MM.1S (cell line): ENCODE measurements around the gene SLX9.

Source experiments
- DNase-seq: peaks from one replicate; pipeline ENCODE4 v3.0.0-alpha.2; 2015
- H2AFZ ChIP-seq: fragments of 300-600 bp; sonication (generic); 2 replicates; pipeline ENCODE4 v1.6.0; 2016; ENCODE audit warnings: antibody characterized with exemption, low read length
- H3F3A ChIP-seq: fragments of 300-600 bp; sonication (generic); 2 replicates; pipeline ENCODE4 v1.6.1; 2016; ENCODE audit warnings: mild to moderate bottlenecking, antibody characterized with exemption, low read length, moderate library complexity, mixed read lengths; ENCODE audit not compliant: insufficient read depth
- H3K27ac ChIP-seq: fragments of 300-600 bp; sonication (generic); 2 replicates; pipeline ENCODE4 v1.5.1; 2016; ENCODE audit warnings: mild to moderate bottlenecking, low read length
- H3K27me3 ChIP-seq: fragments of 300-600 bp; sonication (generic); replicated peaks from 2 replicates; pipeline ENCODE4 v1.6.0; 2016; ENCODE audit warnings: low read length; ENCODE audit not compliant: insufficient read depth
- H3K36me3 ChIP-seq: fragments of 300-600 bp; sonication (generic); replicated peaks from 2 replicates; pipeline ENCODE4 v1.6.1; 2016; ENCODE audit warnings: mild to moderate bottlenecking, low read length, mixed read lengths; ENCODE audit not compliant: insufficient read depth
- H3K4me1 ChIP-seq: fragments of 300-600 bp; sonication (generic); 2 replicates; pipeline ENCODE4 v1.6.1; 2016; ENCODE audit warnings: low read length, mixed read lengths
- H3K4me2 ChIP-seq: fragments of 300-600 bp; sonication (generic); 2 replicates; pipeline ENCODE4 v1.6.0; 2016; ENCODE audit warnings: low read depth, low read length
- H3K4me3 ChIP-seq: fragments of 300-600 bp; sonication (generic); 2 replicates; pipeline ENCODE4 v1.5.1; 2016; ENCODE audit warnings: low read length, mixed read lengths
- H3K79me2 ChIP-seq: fragments of 300-600 bp; sonication (generic); 2 replicates; pipeline ENCODE4 v1.6.1; 2016; ENCODE audit warnings: mixed run types, low read length, mixed read lengths
- H3K9ac ChIP-seq: fragments of 300-600 bp; sonication (generic); 2 replicates; pipeline ENCODE4 v1.6.1; 2016; ENCODE audit warnings: low read length, mixed read lengths
- H3K9me2 ChIP-seq: fragments of 300-600 bp; sonication (generic); replicated peaks from 2 replicates; pipeline ENCODE4 v1.6.1; 2016; ENCODE audit warnings: mild to moderate bottlenecking, low read length, mixed read lengths; ENCODE audit not compliant: insufficient read depth
- H3K9me3 ChIP-seq: fragments of 300-600 bp; sonication (generic); replicated peaks from 2 replicates; pipeline ENCODE4 v1.6.1; 2016; ENCODE audit warnings: mild to moderate bottlenecking, low read length, mixed read lengths; ENCODE audit not compliant: insufficient read depth
- H4K20me1 ChIP-seq: fragments of 300-600 bp; sonication (generic); 2 replicates; pipeline ENCODE4 v1.6.1; 2016; ENCODE audit warnings: mild to moderate bottlenecking, low read length, moderate library complexity, mixed read lengths; ENCODE audit not compliant: insufficient read depth
- EZH2 ChIP-seq: fragments of 300-600 bp; sonication (generic); optimal IDR thresholded peaks from 2 replicates; pipeline ENCODE3; 2017; ENCODE audit warnings: low read depth, mild to moderate bottlenecking, antibody characterized with exemption, low read length, mixed read lengths
- EZH2phosphoT487 ChIP-seq: fragments of 300-600 bp; sonication (generic); IDR thresholded peaks from 2 replicates; pipeline ENCODE4 v1.6.1; 2018; ENCODE audit warnings: antibody characterized with exemption, low read length
- TF ChIP-seq, protein P1 (sequence below): fragments of 300-600 bp; sonication (generic); IDR thresholded peaks from 2 replicates; pipeline ENCODE4 v1.5.1; 2016; ENCODE audit warnings: antibody characterized with exemption, low read length, mixed read lengths

Gene SLX9

DNA sequence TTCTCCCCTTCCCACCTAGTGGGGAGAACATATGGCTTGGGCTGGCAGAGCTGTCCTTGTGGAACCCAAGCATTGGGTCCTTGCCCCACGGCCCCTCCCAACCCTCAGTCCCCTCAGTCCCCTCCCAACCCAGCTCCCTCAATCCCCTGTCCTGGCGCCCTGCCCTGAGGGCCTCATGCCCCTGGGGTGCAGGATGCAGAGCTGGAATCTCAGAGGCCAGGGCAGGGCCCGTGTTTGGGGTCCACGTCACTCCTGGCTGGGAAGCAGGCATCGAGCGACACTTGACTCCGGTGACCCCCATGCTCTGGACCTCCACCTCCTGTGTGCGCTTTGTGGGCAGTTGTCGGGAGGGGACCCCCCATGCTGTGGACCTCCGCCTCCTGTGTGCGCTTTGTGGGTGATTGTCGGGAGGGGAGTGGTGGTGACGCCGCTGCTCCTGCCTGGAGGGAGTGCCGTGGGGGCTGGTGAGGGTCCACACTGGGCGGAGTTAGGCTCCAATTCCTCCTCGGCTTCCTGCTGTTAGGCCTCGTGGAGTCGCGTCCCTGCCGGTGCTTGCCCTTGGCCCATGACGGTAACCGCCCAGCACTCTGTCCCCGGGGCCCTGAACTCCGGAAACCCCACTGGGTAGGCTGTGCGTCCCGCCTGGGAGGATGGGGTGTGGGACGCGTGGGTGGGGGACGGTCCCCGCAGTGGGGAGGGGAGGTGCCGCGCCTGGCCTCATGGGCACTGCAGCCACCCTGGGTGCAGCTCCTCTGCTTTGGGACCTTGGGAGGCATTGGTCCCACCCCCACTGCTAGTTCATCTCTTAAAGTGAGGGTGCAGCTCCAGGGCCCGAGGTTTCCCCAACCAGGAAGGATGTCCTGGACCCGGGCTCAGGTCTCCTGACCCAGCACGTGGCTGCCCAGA, 31.2 kb downstream of the SLX9 start:
- Histone ChIP-seq H3K4me1 (no peaks in the 10 kb centered on the region), H3K9me2 (no peaks in the 10 kb centered on the region), H4K20me1 (no peaks in the 10 kb centered on the region), H3K4me3 (no peak overlapping the region), H3K9ac (no peak overlapping the region), H3K79me2 (no peaks in the 10 kb centered on the region), H3K27me3 (no peaks in the 10 kb centered on the region), H3K4me2 (no peak overlapping the region), H2AFZ (no peak overlapping the region), H3K27ac (no peak overlapping the region), H3K36me3 (no peaks in the 10 kb centered on the region), H3F3A (no peaks in the 10 kb centered on the region), H3K9me3 (no peaks in the 10 kb centered on the region)
- TF ChIP-seq, protein P1, sequence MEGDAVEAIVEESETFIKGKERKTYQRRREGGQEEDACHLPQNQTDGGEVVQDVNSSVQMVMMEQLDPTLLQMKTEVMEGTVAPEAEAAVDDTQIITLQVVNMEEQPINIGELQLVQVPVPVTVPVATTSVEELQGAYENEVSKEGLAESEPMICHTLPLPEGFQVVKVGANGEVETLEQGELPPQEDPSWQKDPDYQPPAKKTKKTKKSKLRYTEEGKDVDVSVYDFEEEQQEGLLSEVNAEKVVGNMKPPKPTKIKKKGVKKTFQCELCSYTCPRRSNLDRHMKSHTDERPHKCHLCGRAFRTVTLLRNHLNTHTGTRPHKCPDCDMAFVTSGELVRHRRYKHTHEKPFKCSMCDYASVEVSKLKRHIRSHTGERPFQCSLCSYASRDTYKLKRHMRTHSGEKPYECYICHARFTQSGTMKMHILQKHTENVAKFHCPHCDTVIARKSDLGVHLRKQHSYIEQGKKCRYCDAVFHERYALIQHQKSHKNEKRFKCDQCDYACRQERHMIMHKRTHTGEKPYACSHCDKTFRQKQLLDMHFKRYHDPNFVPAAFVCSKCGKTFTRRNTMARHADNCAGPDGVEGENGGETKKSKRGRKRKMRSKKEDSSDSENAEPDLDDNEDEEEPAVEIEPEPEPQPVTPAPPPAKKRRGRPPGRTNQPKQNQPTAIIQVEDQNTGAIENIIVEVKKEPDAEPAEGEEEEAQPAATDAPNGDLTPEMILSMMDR, result no peak
- TF ChIP-seq EZH2 (no peak), EZH2phosphoT487 (no peak)
- DNase-seq, result no peak

DNA sequence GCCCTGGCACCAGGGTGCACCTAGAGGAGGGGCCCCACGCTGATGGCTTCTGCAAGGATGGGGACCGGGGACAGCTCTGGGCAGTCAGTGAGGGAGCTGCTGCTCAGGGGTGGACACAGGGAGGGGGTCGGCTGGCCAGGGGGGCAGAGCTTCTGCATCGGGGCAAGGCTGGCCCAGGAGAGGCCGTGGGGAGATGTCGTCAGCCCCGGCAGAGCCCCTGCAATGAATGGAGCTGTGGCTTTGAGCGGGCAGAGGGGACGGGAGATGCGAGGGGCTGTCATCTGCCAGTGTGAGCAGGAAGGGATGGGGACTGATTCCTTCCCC, 31.8 kb downstream of the SLX9 start:
- DNase-seq, result no peak
- TF ChIP-seq EZH2phosphoT487, result no peak
- TF ChIP-seq EZH2, result no peak
- TF ChIP-seq, protein P1, result no peak
- H3K27me3 ChIP-seq, result no peaks in the 10 kb centered on the region
- H3K4me2 ChIP-seq, result no peak overlapping the region
- H3K36me3 ChIP-seq, result no peaks in the 10 kb centered on the region
- no peaks in the 10 kb centered on the region for H3K9me2 ChIP-seq
- H3K79me2 ChIP-seq, result no peaks in the 10 kb centered on the region
- no peaks in the 10 kb centered on the region for H4K20me1 ChIP-seq
- no peaks in the 10 kb centered on the region for H3K9me3 ChIP-seq
- H3K27ac ChIP-seq, result no peak overlapping the region
- no peak overlapping the region for H2AFZ ChIP-seq
- H3K9ac ChIP-seq, result no peak overlapping the region
- no peak overlapping the region for H3K4me3 ChIP-seq
- H3F3A ChIP-seq, result no peaks in the 10 kb centered on the region
- H3K4me1 ChIP-seq, result no peaks in the 10 kb centered on the region

DNA sequence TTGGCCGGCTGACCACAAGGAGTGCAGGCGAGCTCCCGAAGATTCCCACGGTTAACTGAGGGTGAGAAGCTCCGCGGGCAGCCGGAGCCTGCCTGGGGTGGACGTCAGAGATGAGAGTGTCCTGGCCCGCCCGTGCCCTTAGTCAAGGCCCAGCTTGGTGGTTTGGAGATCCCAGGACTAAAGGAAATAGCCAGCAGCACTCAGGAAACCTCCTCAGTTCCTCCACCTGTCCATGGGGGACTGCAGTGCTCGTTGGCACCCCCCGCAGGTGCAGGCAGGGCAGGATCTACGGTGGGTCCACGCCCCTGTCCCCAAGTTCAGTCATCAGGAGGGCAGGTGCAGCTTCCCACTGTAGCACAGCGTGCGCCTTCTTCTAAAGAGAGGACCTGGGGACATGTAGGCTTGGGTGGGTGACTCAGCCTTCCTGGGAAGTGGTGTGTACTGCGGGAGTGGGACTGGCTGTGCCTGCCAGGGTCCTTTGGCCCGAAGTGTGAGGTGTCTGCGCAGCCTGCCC, 32.5 kb downstream of the SLX9 start:
- no peak overlapping the region for H3K4me2 ChIP-seq
- no peaks in the 10 kb centered on the region for H4K20me1 ChIP-seq
- no peaks in the 10 kb centered on the region for H3K9me2 ChIP-seq
- no peak overlapping the region for H3K4me3 ChIP-seq
- H3K27ac ChIP-seq, result no peak overlapping the region
- no peaks in the 10 kb centered on the region for H3F3A ChIP-seq
- H3K4me1 ChIP-seq, result no peaks in the 10 kb centered on the region
- TF ChIP-seq EZH2 (no peak), EZH2phosphoT487 (no peak)
- TF ChIP-seq, protein P1, result no peak
- H3K9me3 ChIP-seq, result no peaks in the 10 kb centered on the region
- H3K27me3 ChIP-seq, result no peaks in the 10 kb centered on the region
- H2AFZ ChIP-seq, result no peak overlapping the region
- H3K36me3 ChIP-seq, result no peaks in the 10 kb centered on the region
- DNase-seq, result no peak
- no peaks in the 10 kb centered on the region for H3K79me2 ChIP-seq
- no peak overlapping the region for H3K9ac ChIP-seq
